ENCODE results near the gene DNAH10.
A peak's percentile ranks its signal among the peaks of the same experiment; 100 is the strongest.

Gene DNAH10

DNA sequence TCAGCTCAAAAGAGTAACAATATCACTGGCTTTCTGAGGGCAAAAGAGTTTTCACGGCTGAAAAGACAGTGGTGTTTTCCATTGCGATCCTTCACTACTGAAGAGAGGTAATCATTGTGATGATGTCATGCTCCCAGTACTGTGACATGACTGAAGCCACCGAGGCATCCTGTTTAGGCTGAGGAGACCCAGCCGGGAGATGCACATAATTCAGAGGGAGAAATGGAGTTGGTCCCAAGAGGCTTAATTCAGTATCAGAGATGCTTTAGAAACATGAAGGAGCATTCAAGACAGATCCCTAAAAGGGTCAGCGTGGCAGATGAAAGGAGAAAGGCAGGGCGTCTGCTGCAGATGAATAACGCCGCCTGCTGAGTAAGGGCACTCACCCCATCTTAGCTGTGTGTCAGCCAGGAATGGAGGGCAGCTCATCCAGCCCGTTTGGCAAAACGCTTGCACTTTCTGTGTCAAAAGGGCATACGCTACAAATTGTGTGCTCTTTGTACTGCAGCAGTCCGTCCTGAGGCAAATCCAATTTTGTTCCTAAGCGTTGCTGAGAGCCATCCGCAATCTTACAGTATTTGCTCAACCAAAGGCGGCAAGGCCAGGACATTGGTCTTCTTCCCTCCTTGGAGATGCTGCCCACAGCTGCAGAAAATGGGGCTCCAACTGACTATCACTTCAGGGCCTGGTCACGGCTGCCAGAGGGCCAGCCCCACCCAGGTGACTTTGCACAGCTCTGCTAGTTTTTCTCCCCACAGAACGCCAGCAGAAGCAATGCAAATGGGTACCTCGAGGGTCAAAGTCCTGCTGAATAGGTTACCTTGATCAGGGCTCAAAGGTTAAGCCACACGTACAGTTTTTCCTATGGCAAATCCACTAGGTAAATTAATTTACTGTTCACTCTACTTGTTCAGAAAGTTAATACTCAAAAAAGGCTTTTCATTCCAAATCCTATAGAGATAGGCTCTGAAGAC lies 187.0 kb downstream of the DNAH10 start:
- no peak for DNase-seq

DNA sequence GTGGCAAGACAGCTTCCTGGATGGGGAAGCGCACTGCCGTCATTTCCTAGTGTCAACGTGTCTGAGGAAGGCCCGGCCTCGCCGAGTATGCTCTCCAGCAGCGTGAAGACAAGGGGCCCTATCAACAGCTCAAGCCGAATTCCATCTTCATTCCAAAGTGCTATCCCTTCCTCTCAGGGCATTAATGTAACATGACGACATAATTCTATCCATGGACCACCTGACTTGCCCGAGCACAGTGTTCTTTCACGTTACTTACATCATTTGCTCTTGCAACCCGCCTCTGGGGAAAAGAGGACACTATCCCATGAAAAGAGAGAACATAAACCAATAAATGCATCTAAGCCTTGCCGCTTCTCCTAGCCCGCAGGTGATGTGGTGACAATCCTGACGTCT lies 187.7 kb downstream of the DNAH10 start:
- DNase-seq: no peak

GRCh38 chr12:123950476-123951349 lies 188.6 kb downstream of the DNAH10 start:
- DNase-seq: peak in 1 of 2 donors; percentile 11

DNA sequence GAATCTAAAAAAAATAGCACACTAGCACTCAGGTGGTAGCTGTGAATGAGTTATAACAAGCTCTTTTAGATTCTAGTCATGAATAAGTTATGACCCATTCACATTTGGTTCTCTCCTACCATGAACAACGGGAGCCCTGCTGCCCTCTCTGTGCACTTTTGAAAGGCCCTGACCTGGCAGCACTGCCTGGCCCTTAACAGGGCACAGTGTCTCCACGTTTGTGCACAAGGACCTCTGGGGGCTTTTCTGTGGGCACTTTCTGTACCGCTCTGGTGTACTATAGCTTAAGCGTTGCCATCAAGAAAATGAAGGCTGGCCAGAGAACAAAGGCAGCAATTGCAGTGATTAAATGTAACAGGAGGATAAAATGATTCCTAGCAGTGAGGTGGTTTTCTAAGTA lies 189.4 kb downstream of the DNAH10 start:
- DNase-seq: no peak

DNA sequence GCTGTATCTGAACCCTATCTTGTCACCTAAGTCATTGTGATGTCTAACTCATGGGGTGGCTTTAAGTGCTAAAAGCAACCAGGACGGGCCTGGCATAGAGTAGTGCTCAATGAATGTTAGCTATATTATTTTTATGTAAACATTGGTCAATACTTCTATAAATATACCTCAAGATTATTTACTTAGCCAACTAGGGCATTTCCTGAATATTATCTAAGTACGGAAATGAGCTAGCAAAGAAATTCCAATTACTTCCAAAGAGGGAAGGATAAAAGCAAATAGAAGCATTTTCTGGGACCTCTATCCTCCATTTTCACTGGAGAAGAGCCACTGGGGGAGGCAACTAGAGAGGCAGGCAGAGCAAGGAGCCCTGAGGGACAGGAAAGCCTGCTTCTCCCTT lies 189.9 kb downstream of the DNAH10 start:
- DNase-seq: no peak

DNA sequence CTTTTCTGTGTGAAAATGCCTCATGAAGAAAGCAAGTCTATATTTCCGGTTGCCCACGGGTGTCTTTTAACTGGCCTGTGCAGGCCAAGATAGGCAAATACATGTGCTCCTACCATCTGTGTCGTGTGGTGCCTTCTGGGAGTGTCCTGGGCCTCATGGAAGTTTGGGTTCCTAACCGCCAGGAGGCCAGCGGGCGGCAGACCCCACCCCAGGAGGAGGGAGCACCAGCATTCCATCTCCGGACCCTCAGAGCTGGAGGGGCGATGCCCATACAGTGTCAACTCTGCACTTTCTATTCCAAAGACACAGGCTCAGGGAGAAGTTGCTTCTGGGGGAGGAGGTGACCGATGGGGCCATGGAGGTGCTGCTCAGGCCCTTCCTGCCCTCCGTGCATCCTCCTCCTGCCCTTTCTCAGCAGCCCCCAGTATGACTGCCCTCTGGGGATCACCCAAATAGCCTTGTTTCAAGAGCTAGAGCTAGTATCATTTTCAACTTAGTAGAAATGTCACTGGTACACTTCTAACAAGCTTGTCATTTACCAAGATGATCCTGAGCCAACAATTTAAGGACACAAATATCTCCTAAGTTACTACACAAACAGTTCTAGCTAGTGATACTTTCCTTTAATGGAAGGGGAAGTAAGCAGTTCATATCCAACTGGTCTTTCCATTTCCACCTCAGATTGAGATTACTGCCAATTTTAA lies 192.7 kb downstream of the DNAH10 start:
- no peak for DNase-seq

GRCh38 chr12:123956249-123956648 lies 194.1 kb downstream of the DNAH10 start:
- DNase-seq: no peak

GRCh38 chr12:123957196-123957595 lies 195.1 kb downstream of the DNAH10 start:
- DNase-seq: no peak

DNA sequence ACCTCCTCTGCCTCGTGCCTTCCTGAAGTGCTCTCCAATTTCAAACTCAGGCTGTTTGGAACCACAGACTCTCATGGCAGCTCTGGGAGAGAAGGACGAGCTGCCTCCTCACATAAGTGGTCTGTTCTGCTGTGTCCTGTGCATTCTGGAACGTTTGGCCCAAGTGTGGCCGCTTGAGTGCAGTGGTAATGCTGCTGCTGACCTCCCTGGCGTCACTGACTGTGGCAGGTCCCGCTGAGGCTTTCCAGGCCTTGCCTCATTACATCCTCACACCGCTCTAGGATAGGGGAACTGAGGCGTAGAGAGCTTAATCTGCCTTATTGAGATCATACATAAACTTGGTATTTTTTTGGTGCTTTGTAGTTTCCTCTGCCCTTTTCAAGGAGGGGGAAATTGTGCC lies 196.4 kb downstream of the DNAH10 start:
- no peak for DNase-seq

DNA sequence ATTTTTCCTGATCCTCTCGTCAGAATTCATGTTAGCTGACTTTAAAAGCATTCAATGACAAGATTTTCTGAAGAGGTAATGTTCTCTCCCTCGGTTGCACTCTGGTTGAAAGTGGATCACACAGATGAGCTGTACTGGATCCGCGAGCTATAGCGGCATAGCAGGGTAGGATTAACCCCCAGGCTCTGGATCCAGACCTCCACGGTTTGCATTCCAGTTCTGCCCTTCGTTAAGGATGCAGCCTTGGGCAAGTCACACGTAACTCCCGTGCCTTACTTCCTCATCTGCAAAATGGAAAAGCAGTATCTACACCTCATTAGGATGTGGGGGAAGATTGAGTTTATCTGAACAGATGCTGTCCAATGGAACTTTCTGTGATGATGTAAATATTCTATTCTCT lies 196.8 kb downstream of the DNAH10 start:
- no peak for DNase-seq

- DNase-seq: no peak
These were observed 198.1 kb downstream of the DNAH10 start for GRCh38 chr12:123960029-123960735.

DNA sequence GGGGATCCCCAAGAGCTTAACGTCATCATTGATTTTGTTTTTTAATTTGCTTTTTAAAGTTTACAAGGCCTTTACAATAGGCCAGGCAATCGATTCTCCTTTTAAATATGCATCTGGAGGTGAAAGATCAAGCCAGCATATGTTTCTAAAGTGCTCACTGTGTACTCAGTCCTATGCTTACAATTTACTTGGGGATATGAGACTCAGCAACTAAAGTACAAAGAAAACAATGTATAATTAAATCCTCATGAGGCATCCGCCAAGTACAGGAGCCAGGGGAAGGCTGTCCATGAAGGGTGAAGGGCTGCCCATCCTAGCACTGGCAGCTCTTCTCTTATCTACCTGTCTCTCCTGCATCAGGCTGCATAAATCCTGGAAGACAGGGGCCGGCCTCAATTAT lies 198.8 kb downstream of the DNAH10 start:
- no peak for DNase-seq

- DNase-seq: no peak
These were observed 199.7 kb downstream of the DNAH10 start for GRCh38 chr12:123961585-123962345.

DNA sequence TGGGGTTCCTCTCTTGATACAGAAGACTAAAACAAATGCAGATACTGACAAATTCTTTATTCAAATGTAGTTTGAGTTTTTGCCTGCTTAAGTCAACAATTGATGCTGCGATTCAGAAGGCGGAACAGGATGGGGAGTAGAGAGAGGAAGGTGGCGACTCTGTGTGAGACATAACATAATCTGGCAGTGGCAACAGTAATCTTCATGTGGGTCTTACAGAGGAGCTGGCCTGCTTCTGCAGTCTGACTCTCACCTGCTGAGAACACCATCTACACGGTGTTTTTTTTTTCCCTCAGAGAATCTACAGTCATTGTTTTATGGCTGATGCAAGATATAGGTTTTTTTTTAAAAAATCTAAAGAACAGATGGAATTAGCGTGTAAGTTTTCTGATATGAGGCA lies 200.4 kb downstream of the DNAH10 start:
- no peak for DNase-seq

GRCh38 chr12:123963821-123964220 lies 201.7 kb downstream of the DNAH10 start:
- DNase-seq: no peak

GRCh38 chr12:123965382-123965781 lies 203.3 kb downstream of the DNAH10 start:
- DNase-seq: no peak

- DNase-seq: no peak
These were observed 204.5 kb downstream of the DNAH10 start for GRCh38 chr12:123966596-123966995.

DNA sequence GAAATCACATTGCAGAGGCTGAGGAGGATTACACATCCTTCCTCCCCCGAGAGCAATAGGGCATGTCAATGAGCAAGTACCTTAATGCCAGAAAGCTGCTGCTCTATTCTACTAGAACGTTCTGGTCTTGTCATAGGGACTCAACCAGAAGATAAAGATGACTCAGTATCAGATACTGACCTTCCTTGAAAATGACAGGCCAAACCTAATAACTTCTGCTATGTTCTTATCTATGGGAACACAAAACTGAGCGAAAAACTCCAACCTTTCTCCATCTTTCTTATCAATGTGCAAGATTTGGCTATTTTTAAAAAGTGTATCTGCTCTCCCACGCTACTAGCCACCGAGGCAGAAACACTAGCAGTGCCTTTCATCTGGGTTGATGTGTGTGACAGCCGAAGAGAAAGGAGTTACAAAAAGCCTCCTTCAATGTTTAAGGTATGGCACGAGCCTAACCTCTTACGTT lies 205.1 kb downstream of the DNAH10 start:
- no peak for DNase-seq

DNA sequence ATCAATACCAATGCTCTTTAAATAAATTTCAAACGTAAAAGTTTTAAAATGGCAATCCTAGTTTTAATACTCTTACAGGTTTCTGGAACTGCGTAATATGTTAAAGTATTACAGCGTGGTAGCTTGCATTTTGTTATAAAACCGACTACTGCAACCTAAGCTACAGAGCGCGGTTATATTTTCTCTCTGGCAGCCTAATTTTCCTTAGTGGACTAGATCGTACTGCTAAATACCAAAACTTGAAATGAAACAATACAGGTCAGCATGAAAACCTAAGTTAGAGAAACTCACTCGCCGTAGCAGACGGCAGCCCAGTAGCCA lies 209.3 kb downstream of the DNAH10 start:
- no peak for DNase-seq

- peak in 1 of 2 donors; percentile 37 for DNase-seq
These were observed 209.8 kb downstream of the DNAH10 start for GRCh38 chr12:123971770-123972456.

All from inflammatory macrophage (primary cell).